GM12878 (cell line): ENCODE results near the gene SYNGR2. TPM values are rescaled to one million over a fixed set of nuclear protein-coding genes. Genes with fewer than 3 reads are reported as not detected.

Experiments used
- BMI1 ChIP-seq: fragments of 450-650 bp; IDR thresholded peaks from 2 replicates; pipeline ENCODE4 v1.6.1; 2016; ENCODE audit warnings: mild to moderate bottlenecking, moderate library complexity, borderline replicate concordance
- CHD4 ChIP-seq: fragments of 200-600 bp; sonication (generic); IDR thresholded peaks from 2 replicates; pipeline ENCODE4 v1.6.1; 2016; ENCODE audit warnings: mild to moderate bottlenecking
- E2F8 ChIP-seq: fragments of 450-650 bp; IDR thresholded peaks from 2 replicates; pipeline ENCODE4 v1.6.1; 2018; ENCODE audit warnings: mild to moderate bottlenecking, low read depth, moderate library complexity; ENCODE audit not compliant: partially characterized antibody
- GABPA ChIP-seq: IDR thresholded peaks from 2 replicates; pipeline ENCODE4 v1.6.1; 2014; ENCODE audit warnings: antibody characterized with exemption, low read depth, mild to moderate bottlenecking, inconsistent platforms
- MTA3 ChIP-seq: IDR thresholded peaks from 2 replicates; pipeline ENCODE4 v1.6.1; 2012; ENCODE audit warnings: low read length, inconsistent platforms, borderline replicate concordance
- NR2F1 ChIP-seq: fragments of 450-650 bp; conservative IDR thresholded peaks from 2 replicates; pipeline ENCODE4 v1.6.1; 2017; ENCODE audit warnings: mild to moderate bottlenecking
- RAD21 ChIP-seq: IDR thresholded peaks from 2 replicates; pipeline ENCODE4 v1.6.1; 2011; ENCODE audit warnings: mild to moderate bottlenecking, low read depth, low read length, moderate library complexity; ENCODE audit not compliant: insufficient read depth
- RBBP5 ChIP-seq: fragments of 200-600 bp; sonication (generic); conservative IDR thresholded peaks from 2 replicates; pipeline ENCODE4 v1.6.1; 2016
- RELA ChIP-seq: fragments of 450-650 bp; IDR thresholded peaks from 2 replicates; pipeline ENCODE4 v1.8.0; 2014; ENCODE audit warnings: borderline replicate concordance; ENCODE audit not compliant: partially characterized antibody
- RUNX3 ChIP-seq: IDR thresholded peaks from 2 replicates; pipeline ENCODE4 v1.6.1; 2012; ENCODE audit warnings: low read length, inconsistent platforms
- SIX5 ChIP-seq: IDR thresholded peaks from 2 replicates; pipeline ENCODE4 v1.6.1; 2011; ENCODE audit warnings: mild to moderate bottlenecking, low read depth, low read length, moderate library complexity; ENCODE audit not compliant: severe bottlenecking
- SMARCA5 ChIP-seq: fragments of 450-650 bp; IDR thresholded peaks from 2 replicates; pipeline ENCODE4 v1.6.1; 2017; ENCODE audit warnings: mild to moderate bottlenecking
- SPI1 ChIP-seq: IDR thresholded peaks from 2 replicates; pipeline ENCODE4 v1.6.1; 2011; ENCODE audit warnings: low read depth, mild to moderate bottlenecking, low read length, moderate library complexity, borderline replicate concordance; ENCODE audit not compliant: insufficient read depth
- SREBF1 ChIP-seq: IDR thresholded peaks from 2 replicates; pipeline ENCODE4 v1.6.1; 2012; ENCODE audit warnings: mild to moderate bottlenecking, low read length
- SREBF2 ChIP-seq: IDR thresholded peaks from 2 replicates; pipeline ENCODE4 v1.6.1; 2012; ENCODE audit warnings: mild to moderate bottlenecking, low read length
- SRF ChIP-seq, 2 experiments: IDR thresholded peaks; 2 replicates each; pipeline ENCODE4 v1.6.1; 2011; ENCODE audit warnings: low read depth in 2 of 2, low read length in 2 of 2, mild to moderate bottlenecking in 1 of 2, moderate library complexity in 1 of 2
- ZBED1 ChIP-seq: IDR thresholded peaks from 2 replicates; pipeline ENCODE4 v1.6.1; 2016; ENCODE audit warnings: borderline replicate concordance
- ZNF592 ChIP-seq: fragments of 450-650 bp; IDR thresholded peaks from 2 replicates; pipeline ENCODE4 v1.6.1; 2017; ENCODE audit warnings: mild to moderate bottlenecking, moderate library complexity
- polyA plus RNA-seq, 11 experiments: library from polyadenylated mRNA; depleted of rRNA in 4 of 11; unstranded in 6 of 11; stranded (reverse) in 5 of 11; fragments of >200 nt; fragmentation: Nextera tagmentation in 4 of 11; fragmentation: Illumina TruSeq in 1 of 11; extraction: Ambion mirVana in 4 of 11; extraction: Trizol in 1 of 11; gene quantifications; 1 replicate in 1 of 11; 2 replicates in 10 of 11; pipeline versions ENCODE4 v1.2.1 to v1.2.3, GENCODE V29; 2011 to 2016; ENCODE audit warnings: inconsistent platforms in 2 of 11, missing spikeins in 2 of 11, low read depth in 1 of 11
- total RNA-seq, 4 experiments: library from RNA; depleted of rRNA in 3 of 4; stranded (reverse); fragments of >200 nt in 3 of 4; fragmentation: Illumina TruSeq in 1 of 4; extraction: Trizol in 1 of 4; gene quantifications; 2 replicates each; pipeline versions ENCODE4 v1.2.1 to v1.2.3, GENCODE V29; 2013 to 2021
- TF ChIP-seq, protein P1 (sequence below): IDR thresholded peaks from 2 replicates; pipeline ENCODE4 v1.6.1; 2011; ENCODE audit warnings: borderline replicate concordance, low read depth, mild to moderate bottlenecking, moderate library complexity, mixed read lengths, low read length; ENCODE audit not compliant: insufficient read depth; ENCODE audit errors: extremely low read length

SYNGR2 gene
- total and polyA plus RNA-seq, 10 of the 15 experiments (the other 5 are each of a cell fraction or from before 2014, with no cell fraction given): 4.4 to 529 (median 261) TPM

GRCh38 chr17:78214016-78214705 is 45.8 kb downstream of the SYNGR2 start, which contains the start of gene BIRC5 (continued):
- TF ChIP-seq NR2F1 (0 out of 2 replicates have a peak, but pooled peaks have one; percentile 39), RELA (peak; percentile 33), ZBED1 (no peak), E2F8 (no peak), RUNX3 (peak; percentile 71), RBBP5 (no peak), BMI1 (no peak), SIX5 (peak; percentile 88), SREBF1 (no peak), SPI1 (no peak), SMARCA5 (no peak), MTA3 (no peak), CHD4 (no peak), RAD21 (no peak), ZNF592 (no peak), SREBF2 (no peak), SRF (IDR thresholded peaks at IDR 0.05; ENCODE audit: low read depth in 2 of 2, low read length in 2 of 2) (peak in 1 of 2 experiments; percentile 78; a peak in 1 of 4 replicates), GABPA (no peak)
- TF ChIP-seq, protein P1, sequence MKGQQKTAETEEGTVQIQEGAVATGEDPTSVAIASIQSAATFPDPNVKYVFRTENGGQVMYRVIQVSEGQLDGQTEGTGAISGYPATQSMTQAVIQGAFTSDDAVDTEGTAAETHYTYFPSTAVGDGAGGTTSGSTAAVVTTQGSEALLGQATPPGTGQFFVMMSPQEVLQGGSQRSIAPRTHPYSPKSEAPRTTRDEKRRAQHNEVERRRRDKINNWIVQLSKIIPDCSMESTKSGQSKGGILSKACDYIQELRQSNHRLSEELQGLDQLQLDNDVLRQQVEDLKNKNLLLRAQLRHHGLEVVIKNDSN: no peak
